MCF 10A (cell line): ENCODE measurements around the gene SPOCK1. TPM values are rescaled to one million over a fixed set of nuclear protein-coding genes. Genes with fewer than 3 reads are reported as not detected.
A peak's percentile ranks its signal among the peaks of the same experiment; 100 is the strongest.

Source experiments
- BruUV-seq: library from RNA; stranded (reverse); fragments of 400-500 nt; replicated peaks from 2 replicates; lab custom pipeline; 2021; lab: Mats Ljungman, UMichigan
- CTCF ChIA-PET: fragments of 300-600 bp; sonication (Branson Sonifier 250); formaldehyde crosslinking; extraction: SDS; loops from one replicate; lab custom pipeline; 2021; ENCODE audit warnings: antibody characterized with exemption, inconsistent platforms; lab: Yijun Ruan, JAX
- POLR2A ChIA-PET: fragments of 300-600, 350-650 bp; sonication (Branson Sonifier 250); formaldehyde crosslinking; extraction: SDS; loops from one replicate; lab custom pipeline; 2020; ENCODE audit warnings: antibody characterized with exemption, inconsistent platforms; lab: Yijun Ruan, JAX
- DNase-seq: peaks from one replicate; pipeline ENCODE4 v3.0.0-alpha.2; 2018; ENCODE audit not compliant: unreplicated experiment
- H3K27ac Mint-ChIP-seq: one replicate; pipeline ENCODE4 v1.8.0; 2022; ENCODE audit warnings: mild to moderate bottlenecking, low read depth, mixed read lengths; ENCODE audit not compliant: unreplicated experiment
- H3K27me3 Mint-ChIP-seq: one replicate; pipeline ENCODE4 v1.8.0; 2022; ENCODE audit warnings: mixed read lengths; ENCODE audit not compliant: insufficient read depth, unreplicated experiment
- H3K36me3 Mint-ChIP-seq: one replicate; pipeline ENCODE4 v1.8.0; 2022; ENCODE audit warnings: mild to moderate bottlenecking, moderate library complexity, mixed read lengths; ENCODE audit not compliant: insufficient read depth, unreplicated experiment
- H3K4me1 Mint-ChIP-seq: one replicate; pipeline ENCODE4 v1.8.0; 2022; ENCODE audit warnings: mixed read lengths; ENCODE audit not compliant: insufficient read depth, unreplicated experiment
- H3K4me3 Mint-ChIP-seq: one replicate; pipeline ENCODE4 v1.8.0; 2022; ENCODE audit warnings: mild to moderate bottlenecking, moderate library complexity, mixed read lengths; ENCODE audit not compliant: unreplicated experiment
- H3K9me3 Mint-ChIP-seq: one replicate; pipeline ENCODE4 v1.8.0; 2022; ENCODE audit warnings: mixed read lengths; ENCODE audit not compliant: unreplicated experiment
- intact Hi-C: fragments of 100-400 bp; cut with micrococcal nuclease; formaldehyde crosslinking; loops from 2 replicates; pipeline ENCODE4 v1.14.1; 2022
- total RNA-seq: library from RNA; stranded (reverse); gene quantifications from 2 replicates; pipeline ENCODE4 v1.2.3, GENCODE V29; 2022
- TF ChIP-seq, protein P1 (sequence below): fragments of 200-600 bp; IDR thresholded peaks from one replicate; pipeline ENCODE4 v1.8.0; 2022; ENCODE audit warnings: antibody characterized with exemption, mild to moderate bottlenecking; ENCODE audit not compliant: unreplicated experiment

The SPOCK1 gene
- total RNA-seq, 1 experiment from 2014 or later, result 34.3 TPM

DNA sequence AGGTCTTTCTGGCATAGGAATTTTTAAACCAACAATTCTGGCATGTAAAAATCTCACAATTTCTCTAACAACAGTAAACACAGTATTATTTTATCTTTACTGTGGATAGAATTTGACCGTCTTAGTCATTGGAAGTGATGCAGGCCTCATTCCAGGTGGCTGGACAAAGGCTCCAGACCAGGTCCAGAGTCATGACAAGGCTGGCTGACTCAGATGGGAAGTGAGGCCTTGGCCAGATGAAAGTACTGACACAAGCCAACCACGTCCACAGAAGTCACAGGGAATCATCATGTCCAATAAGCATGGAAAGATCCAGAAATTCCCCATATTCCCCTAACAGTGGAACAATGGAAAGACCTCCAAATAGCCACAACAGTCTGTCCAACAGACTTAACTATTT is 12.4 kb downstream of the SPOCK1 start:
- ChIA-PET CTCF (no interaction called here), POLR2A (no interaction called here)
- Mint-ChIP-seq H3K27ac (no peak overlapping the region), H3K4me1 (peaks cover 14% of the 10 kb centered on the region), H3K4me3 (no peak overlapping the region), H3K9me3 (no peaks in the 10 kb centered on the region), H3K36me3 (no peaks in the 10 kb centered on the region), H3K27me3 (no peaks in the 10 kb centered on the region)
- no TSS peak for BruUV-seq
- DNase-seq, result peak; percentile 37
- TF ChIP-seq, protein P1, sequence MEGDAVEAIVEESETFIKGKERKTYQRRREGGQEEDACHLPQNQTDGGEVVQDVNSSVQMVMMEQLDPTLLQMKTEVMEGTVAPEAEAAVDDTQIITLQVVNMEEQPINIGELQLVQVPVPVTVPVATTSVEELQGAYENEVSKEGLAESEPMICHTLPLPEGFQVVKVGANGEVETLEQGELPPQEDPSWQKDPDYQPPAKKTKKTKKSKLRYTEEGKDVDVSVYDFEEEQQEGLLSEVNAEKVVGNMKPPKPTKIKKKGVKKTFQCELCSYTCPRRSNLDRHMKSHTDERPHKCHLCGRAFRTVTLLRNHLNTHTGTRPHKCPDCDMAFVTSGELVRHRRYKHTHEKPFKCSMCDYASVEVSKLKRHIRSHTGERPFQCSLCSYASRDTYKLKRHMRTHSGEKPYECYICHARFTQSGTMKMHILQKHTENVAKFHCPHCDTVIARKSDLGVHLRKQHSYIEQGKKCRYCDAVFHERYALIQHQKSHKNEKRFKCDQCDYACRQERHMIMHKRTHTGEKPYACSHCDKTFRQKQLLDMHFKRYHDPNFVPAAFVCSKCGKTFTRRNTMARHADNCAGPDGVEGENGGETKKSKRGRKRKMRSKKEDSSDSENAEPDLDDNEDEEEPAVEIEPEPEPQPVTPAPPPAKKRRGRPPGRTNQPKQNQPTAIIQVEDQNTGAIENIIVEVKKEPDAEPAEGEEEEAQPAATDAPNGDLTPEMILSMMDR, result no peak
- intact Hi-C loops, result no loop called here

DNA sequence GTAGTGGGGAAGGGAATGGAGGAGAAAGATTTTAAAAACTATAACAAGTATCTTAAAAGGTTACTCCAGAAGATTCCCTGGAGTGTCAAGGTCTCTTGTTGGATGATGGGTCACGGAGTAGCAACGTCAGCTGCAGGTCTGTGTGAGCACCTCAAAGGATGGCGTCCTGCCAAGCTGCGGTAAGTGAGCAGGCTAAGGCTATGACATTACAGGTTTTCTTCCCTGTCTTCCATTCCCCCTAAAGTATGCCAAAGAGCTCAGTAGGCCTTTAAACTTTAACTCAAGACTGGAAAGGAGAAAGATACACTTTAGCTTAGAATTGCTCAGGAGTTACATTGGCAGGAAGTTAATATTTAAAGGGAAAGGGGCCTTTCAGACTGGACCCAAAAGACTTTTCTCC is 17.5 kb downstream of the SPOCK1 start:
- CTCF ChIA-PET, result interaction anchor here (0.6 to 1.6 kb wide), 6 partner anchors 9 to 257 kb away, joined by 3 to 10 read pairs (median 3); no protein-coding TSS in a partner anchor
- intact Hi-C loops, result no loop called here
- peak; percentile 43 for DNase-seq
- H3K9me3 Mint-ChIP-seq, result no peaks in the 10 kb centered on the region
- H3K27me3 Mint-ChIP-seq, result no peaks in the 10 kb centered on the region
- POLR2A ChIA-PET, result interaction anchor here (0.6 to 0.7 kb wide), 2 partner anchors 26 to 714 kb away, joined by 3 read pairs; no protein-coding TSS in a partner anchor
- peaks cover under 1% of the 10 kb centered on the region for H3K36me3 Mint-ChIP-seq
- BruUV-seq, result no TSS peak
- TF ChIP-seq, protein P1, result no peak
- no peak overlapping the region for H3K4me3 Mint-ChIP-seq
- no peak overlapping the region for H3K27ac Mint-ChIP-seq
- H3K4me1 Mint-ChIP-seq, result peaks cover 5% of the 10 kb centered on the region

DNA sequence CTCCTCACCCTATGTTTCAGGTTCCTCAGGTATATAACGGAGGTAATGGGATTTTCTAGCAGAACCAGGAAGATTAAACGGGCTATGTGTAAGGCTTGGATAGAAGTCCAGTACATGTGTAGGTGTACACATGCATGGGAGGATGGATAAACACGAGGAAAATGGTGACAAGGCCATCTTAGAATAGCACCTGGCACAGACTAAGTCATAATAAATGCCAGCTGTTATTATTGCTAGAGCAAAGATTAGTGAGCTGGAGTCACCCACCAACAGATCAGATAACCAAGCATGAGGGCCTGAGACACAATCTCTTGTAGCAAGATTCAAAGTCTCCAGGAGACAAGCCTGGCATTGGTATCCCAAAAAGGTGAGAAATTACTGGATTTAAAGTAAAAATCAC is 21.1 kb downstream of the SPOCK1 start:
- H3K9me3 Mint-ChIP-seq, result no peaks in the 10 kb centered on the region
- intact Hi-C loops, result no loop called here
- no TSS peak for BruUV-seq
- CTCF ChIA-PET, result interaction anchor here (0.6 to 1.0 kb wide), 5 partner anchors 20 to 1243 kb away, joined by 3 to 6 read pairs (median 4); partner anchors contain the start of gene SPOCK1
- H3K4me3 Mint-ChIP-seq, result no peak overlapping the region
- TF ChIP-seq, protein P1, result no peak
- no peaks in the 10 kb centered on the region for H3K27me3 Mint-ChIP-seq
- POLR2A ChIA-PET, result interaction anchor here (1.1 kb wide), 1 partner anchor 158 kb away, joined by 4 read pairs; no protein-coding TSS in a partner anchor
- peaks cover 4% of the 10 kb centered on the region for H3K36me3 Mint-ChIP-seq
- no peaks in the 10 kb centered on the region for H3K4me1 Mint-ChIP-seq
- no peak for DNase-seq
- H3K27ac Mint-ChIP-seq, result no peak overlapping the region

DNA sequence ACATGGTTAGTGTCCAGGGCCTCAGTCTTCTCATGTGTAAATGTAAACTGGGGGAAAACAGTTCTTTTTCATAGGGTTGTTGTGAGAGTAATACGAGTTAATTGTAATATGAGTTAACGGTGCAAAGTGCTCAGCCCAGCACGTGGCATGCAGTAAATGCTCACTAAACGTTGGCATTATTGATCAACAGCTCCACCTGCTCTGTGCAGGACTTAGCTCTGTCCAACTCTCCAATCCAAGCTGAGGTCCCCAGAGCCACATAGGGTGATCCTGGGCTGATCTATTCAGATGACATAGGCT is 28.3 kb downstream of the SPOCK1 start:
- no peak for DNase-seq
- H3K36me3 Mint-ChIP-seq, result no peaks in the 10 kb centered on the region
- no peaks in the 10 kb centered on the region for H3K9me3 Mint-ChIP-seq
- BruUV-seq, result no TSS peak
- intact Hi-C loops, result no loop called here
- H3K4me3 Mint-ChIP-seq, result no peak overlapping the region
- ChIA-PET POLR2A (no interaction called here), CTCF (interaction anchor here (0.7 to 4.0 kb wide), 2 partner anchors 151 to 514 kb away, joined by 3 to 22 read pairs; no protein-coding TSS in a partner anchor)
- peaks cover 26% of the 10 kb centered on the region for H3K4me1 Mint-ChIP-seq
- peak overlapping the region; percentile 69 for H3K27ac Mint-ChIP-seq
- H3K27me3 Mint-ChIP-seq, result no peaks in the 10 kb centered on the region
- TF ChIP-seq, protein P1, result no peak
